ENCODE results near the gene MCRS1. TPM values are rescaled to one million over a fixed set of nuclear protein-coding genes. Genes with fewer than 3 reads are reported as not detected.

MCRS1 gene
- total RNA-seq, 1 experiment from 2014 or later = 103 TPM

DNA sequence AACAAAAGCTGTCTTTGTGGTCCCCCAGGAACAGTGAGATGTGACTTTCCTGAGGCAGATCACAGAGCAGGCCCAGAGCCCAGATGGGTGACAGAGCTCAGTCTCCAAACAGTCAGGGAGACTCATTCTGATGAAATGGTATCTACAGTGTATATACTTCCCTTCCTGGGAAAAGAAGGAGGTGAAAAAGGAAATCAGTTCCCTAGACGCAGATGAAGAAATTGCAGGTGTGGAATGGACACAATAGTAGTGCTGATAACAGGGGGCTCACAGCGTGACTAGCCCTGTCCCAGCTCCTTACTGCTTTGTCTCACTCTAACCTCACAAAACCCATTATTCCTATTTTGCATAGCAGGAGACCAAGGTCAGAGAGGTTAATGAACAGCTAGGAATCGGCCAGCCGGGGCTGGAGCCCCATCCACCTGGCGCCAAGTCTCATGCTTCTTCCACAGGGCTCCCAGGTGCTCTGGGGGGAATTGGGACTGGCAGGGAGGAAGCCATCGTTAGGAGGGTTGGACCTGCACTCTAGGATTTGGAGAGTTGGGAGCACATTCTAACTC, 17.2 kb downstream of the MCRS1 start:
- H2BK15ac ChIP-seq (ENCODE audit: low read depth, low read length) = no peak overlapping the region
- H3K4me2 ChIP-seq (ENCODE audit: insufficient read depth, insufficient read length, low read length) = no peak overlapping the region
- H2AFZ ChIP-seq (ENCODE audit: low read length) = no peak overlapping the region
- H3K4ac ChIP-seq (ENCODE audit: low read depth, low read length) = no peak overlapping the region
- Mint-ChIP-seq H3K27ac (no peak overlapping the region), H3K27me3 (ENCODE audit: low read depth) (peaks cover 63% of the 10 kb centered on the region), H3K4me3 (0 out of 5 replicates have a peak overlapping the region, but pooled peaks of 1 of the 2 experiments have one; percentile 8), H3K4me1 (peaks cover 0 to 20% of the 10 kb centered on the region in 2 experiments; a peak in 2 of 4 replicates), H3K36me3 (ENCODE audit: insufficient read depth in 1 of 3, low read depth in 3 of 3) (no peaks in the 10 kb centered on the region), H3K9me3 (no peaks in the 10 kb centered on the region)
- TF ChIP-seq, protein P1, sequence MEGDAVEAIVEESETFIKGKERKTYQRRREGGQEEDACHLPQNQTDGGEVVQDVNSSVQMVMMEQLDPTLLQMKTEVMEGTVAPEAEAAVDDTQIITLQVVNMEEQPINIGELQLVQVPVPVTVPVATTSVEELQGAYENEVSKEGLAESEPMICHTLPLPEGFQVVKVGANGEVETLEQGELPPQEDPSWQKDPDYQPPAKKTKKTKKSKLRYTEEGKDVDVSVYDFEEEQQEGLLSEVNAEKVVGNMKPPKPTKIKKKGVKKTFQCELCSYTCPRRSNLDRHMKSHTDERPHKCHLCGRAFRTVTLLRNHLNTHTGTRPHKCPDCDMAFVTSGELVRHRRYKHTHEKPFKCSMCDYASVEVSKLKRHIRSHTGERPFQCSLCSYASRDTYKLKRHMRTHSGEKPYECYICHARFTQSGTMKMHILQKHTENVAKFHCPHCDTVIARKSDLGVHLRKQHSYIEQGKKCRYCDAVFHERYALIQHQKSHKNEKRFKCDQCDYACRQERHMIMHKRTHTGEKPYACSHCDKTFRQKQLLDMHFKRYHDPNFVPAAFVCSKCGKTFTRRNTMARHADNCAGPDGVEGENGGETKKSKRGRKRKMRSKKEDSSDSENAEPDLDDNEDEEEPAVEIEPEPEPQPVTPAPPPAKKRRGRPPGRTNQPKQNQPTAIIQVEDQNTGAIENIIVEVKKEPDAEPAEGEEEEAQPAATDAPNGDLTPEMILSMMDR (conservative IDR thresholded peaks at IDR 0.05) = no peak
- no CpG with 5 or more reads among the region's 6 CpGs for WGBS (ENCODE audit: extremely low coverage, insufficient read length, low lambda C conversion rate)
- H3K14ac ChIP-seq (ENCODE audit: insufficient read depth, low read length) = no peak overlapping the region
- H3K56ac ChIP-seq (ENCODE audit: insufficient read length, low read depth, low read length) = no peak overlapping the region
- no peaks in the 10 kb centered on the region for H4K20me1 ChIP-seq (ENCODE audit: control insufficient read depth, insufficient read depth, insufficient read length)
- H3T11ph ChIP-seq (ENCODE audit: low read length) = no peak overlapping the region
- no peak overlapping the region for H3K18ac ChIP-seq (ENCODE audit: insufficient read length, low read depth, low read length)
- H3K23ac ChIP-seq (ENCODE audit: insufficient read length, low read depth, low read length) = no peak overlapping the region
- no peak overlapping the region for H2BK5ac ChIP-seq (ENCODE audit: insufficient read length, low read length)
- no peaks in the 10 kb centered on the region for H3K9me3 ChIP-seq (ENCODE audit: control insufficient read depth, low read depth, low read length)
- DNase-seq = no peak
- H2BK20ac ChIP-seq (ENCODE audit: low read depth, low read length, poor library complexity, severe bottlenecking) = no peak overlapping the region
- H3K27me3 ChIP-seq (ENCODE audit: insufficient read depth, low read length) = peaks cover 5% of the 10 kb centered on the region; the same call in 1 of the 2 replicates
- no peaks in the 10 kb centered on the region for H3K79me2 ChIP-seq (ENCODE audit: insufficient read depth, low read length)
- H2BK120ac ChIP-seq (ENCODE audit: low read depth, low read length, poor library complexity, severe bottlenecking) = no peak overlapping the region
- H2BK12ac ChIP-seq (ENCODE audit: insufficient read length, low read depth, low read length) = no peak overlapping the region
- no peaks in the 10 kb centered on the region for H3K79me1 ChIP-seq (ENCODE audit: insufficient read depth, low read depth, low read length, poor library complexity, severe bottlenecking)
- no peak overlapping the region for H3K27ac ChIP-seq (ENCODE audit: insufficient read length, low read depth, low read length)
- H4K91ac ChIP-seq (ENCODE audit: insufficient read length, low read depth, low read length) = no peak overlapping the region
- H4K5ac ChIP-seq (ENCODE audit: insufficient read length, low read depth, low read length) = no peak overlapping the region
- H3K4me1 ChIP-seq (ENCODE audit: insufficient read depth, low read length) = no peaks in the 10 kb centered on the region
- H2AK5ac ChIP-seq (ENCODE audit: insufficient read length, low read length) = no peak overlapping the region
- H3K23me2 ChIP-seq (ENCODE audit: insufficient read length, low read depth, low read length, poor library complexity, severe bottlenecking) = peaks cover 7% of the 10 kb centered on the region
- no peak overlapping the region for H4K8ac ChIP-seq (replicated peaks; ENCODE audit: insufficient read length, low read depth, low read length)
- H3K9ac ChIP-seq (ENCODE audit: extremely low read depth, insufficient read length, low read length) = no peak overlapping the region

All from H9 (cell line).